ENCODE measurements around the gene GPX5.

The GPX5 gene

DNA sequence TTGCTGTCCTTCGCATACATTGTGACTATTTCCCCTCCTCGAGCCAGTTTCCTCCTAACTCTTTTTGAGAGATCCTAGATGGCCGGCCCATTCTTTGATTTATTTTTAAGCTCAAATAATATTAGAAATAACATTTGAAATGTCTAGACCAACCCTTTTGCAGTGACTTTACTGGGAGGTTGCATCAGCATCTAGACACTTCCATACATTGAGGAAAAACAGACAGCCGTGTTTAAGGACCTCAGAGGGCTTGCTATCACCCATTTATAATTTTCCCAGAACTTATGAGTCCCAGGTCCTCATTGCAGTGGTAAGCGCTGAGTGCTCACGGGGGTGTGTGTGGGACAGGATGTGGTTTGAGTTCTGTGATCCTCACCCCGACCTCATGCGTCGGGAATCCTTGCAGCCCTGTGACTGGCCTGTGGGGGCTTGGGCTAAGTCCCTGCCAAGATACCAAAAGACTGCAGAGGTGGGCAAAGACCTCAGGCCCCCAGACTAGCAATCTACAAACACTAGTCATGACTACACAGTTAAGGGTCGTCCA lies at the start of gene GPX5:
GPX5 (plus strand) TSS at position 386 of the 544 bp plus-strand sequence; CDS start at position 519, 133 bp downstream.
- DNase-seq (ENCODE audit: extremely low spot score): no peak

GRCh38 chr6:28478518-28478917 lies 47.2 kb upstream of the GPX5 start:
- no peak for DNase-seq (ENCODE audit: extremely low spot score)
- TF ChIP-seq, protein P1, sequence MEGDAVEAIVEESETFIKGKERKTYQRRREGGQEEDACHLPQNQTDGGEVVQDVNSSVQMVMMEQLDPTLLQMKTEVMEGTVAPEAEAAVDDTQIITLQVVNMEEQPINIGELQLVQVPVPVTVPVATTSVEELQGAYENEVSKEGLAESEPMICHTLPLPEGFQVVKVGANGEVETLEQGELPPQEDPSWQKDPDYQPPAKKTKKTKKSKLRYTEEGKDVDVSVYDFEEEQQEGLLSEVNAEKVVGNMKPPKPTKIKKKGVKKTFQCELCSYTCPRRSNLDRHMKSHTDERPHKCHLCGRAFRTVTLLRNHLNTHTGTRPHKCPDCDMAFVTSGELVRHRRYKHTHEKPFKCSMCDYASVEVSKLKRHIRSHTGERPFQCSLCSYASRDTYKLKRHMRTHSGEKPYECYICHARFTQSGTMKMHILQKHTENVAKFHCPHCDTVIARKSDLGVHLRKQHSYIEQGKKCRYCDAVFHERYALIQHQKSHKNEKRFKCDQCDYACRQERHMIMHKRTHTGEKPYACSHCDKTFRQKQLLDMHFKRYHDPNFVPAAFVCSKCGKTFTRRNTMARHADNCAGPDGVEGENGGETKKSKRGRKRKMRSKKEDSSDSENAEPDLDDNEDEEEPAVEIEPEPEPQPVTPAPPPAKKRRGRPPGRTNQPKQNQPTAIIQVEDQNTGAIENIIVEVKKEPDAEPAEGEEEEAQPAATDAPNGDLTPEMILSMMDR (IDR thresholded peaks at IDR 0.05; ENCODE audit: control extremely low read depth, extremely low read depth, low read depth, missing control alignments): no peak
- ChIA-PET POLR2A (no interaction called here), CTCF (interaction anchor here (1.4 kb wide), 1 partner anchor 10 kb away, joined by 5 read pairs; no protein-coding TSS in a partner anchor)

More for the DNA sequence above, at the start of gene GPX5:
- POLR2A ChIA-PET: no interaction called here
- CTCF ChIA-PET: no interaction called here
- TF ChIP-seq, protein P1 (IDR thresholded peaks at IDR 0.05; ENCODE audit: control extremely low read depth, extremely low read depth, low read depth, missing control alignments): no peak

GRCh38 chr6:28480253-28480932 lies 45.3 kb upstream of the GPX5 start:
- CTCF ChIA-PET: interaction anchor here (0.8 kb wide), 1 partner anchor 9 kb away, joined by 3 read pairs; no protein-coding TSS in a partner anchor
- TF ChIP-seq, protein P1 (IDR thresholded peaks at IDR 0.05; ENCODE audit: control extremely low read depth, extremely low read depth, low read depth, missing control alignments): no peak
- no peak for DNase-seq (ENCODE audit: extremely low spot score)
- POLR2A ChIA-PET: no interaction called here

GRCh38 chr6:28485482-28485881 lies 40.2 kb upstream of the GPX5 start:
- POLR2A ChIA-PET: no interaction called here
- CTCF ChIA-PET: no interaction called here
- DNase-seq (ENCODE audit: extremely low spot score): no peak
- TF ChIP-seq, protein P1 (IDR thresholded peaks at IDR 0.05; ENCODE audit: control extremely low read depth, extremely low read depth, low read depth, missing control alignments): no peak

DNA sequence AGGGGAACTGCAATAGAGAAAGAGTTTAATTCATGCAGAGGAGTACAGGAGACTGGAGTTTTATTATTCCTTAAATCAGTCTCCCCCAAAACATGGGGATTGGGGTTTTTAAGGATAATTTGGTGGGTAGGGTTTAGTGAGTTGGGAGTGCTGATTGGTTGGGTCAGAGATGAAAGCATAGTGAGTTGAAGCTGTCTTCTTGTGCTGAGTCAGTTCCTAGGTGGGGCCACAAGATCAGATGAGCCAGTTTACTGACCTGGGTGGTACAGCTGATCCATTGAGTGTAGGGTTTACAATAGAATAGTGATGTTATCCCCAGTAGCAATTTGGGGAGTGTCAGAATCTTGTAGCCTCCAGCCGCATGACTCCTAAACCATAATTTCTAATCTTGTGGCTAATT lies 39.1 kb upstream of the GPX5 start:
- TF ChIP-seq, protein P1 (IDR thresholded peaks at IDR 0.05; ENCODE audit: control extremely low read depth, extremely low read depth, low read depth, missing control alignments): no peak
- ChIA-PET CTCF (no interaction called here), POLR2A (no interaction called here)
- no peak for DNase-seq (ENCODE audit: extremely low spot score)

DNA sequence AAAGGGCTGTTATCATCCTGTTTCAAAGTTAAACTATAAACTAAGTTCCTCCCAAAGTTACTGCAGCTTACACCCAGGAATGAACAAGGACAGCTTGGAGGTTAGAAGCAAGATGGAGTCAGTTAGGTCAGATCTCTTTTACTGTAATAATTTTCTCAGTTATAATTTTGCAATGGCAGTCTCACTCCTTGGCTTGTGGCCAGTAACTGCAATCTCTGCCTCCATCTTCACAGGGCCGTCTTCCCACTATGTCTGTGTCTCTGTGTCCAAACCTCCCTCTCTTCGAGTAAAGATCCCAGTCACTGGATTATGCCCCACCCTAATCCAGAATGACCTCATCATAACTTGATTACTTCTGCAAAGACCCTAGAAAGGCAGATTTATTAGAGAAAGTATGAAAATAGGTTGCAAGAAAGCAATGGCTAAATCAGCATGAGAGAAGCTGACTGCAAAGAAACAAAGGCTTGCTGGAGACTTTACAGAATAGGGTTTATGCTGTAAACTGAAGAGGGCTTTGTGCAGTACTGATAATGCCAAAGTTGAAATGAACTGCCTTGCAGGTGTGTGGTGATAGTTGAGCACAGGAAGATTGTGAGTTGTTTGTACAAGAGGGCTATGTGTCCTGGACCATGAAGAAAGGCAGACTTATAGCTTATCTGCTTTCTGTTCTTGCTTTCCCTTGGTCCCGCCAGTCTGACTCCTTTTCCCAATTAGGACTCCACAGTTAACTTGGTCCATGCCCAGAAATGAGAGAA lies 38.5 kb upstream of the GPX5 start:
- CTCF ChIA-PET: interaction anchor here (1.8 to 2.1 kb wide), 2 partner anchors 8 to 20 kb away, joined by 4 to 5 read pairs; no protein-coding TSS in a partner anchor
- DNase-seq (ENCODE audit: extremely low spot score): no peak

More for the DNA sequence above, 38.5 kb upstream of the GPX5 start:
- POLR2A ChIA-PET: no interaction called here
- TF ChIP-seq, protein P1 (IDR thresholded peaks at IDR 0.05; ENCODE audit: control extremely low read depth, extremely low read depth, low read depth, missing control alignments): no peak
